ENCODE data around the gene RASSF3.

DNA sequence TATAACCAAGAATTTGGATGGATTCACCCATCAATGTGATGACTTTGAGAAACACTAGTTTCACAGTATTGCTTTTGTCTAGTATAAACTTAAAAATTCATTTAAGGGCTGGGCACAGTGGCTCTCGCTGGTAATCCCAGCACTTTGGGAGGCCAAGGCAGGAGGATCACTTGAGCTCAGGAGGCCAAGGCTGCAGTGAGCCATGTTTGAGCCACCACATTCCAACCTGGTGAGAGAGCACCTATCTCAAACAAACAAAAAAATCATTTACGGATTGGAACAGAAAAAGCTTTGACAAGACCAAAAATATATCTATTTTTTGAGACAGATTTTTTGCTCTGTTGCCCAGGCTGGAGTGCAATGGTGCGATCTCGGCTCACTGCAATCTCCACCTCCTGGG is 121.4 kb downstream of the RASSF3 start:
- TF ChIP-seq GLIS3 (CRISPR knock-in tag; IDR thresholded peaks at IDR 0.05), result no peak
- TF ChIP-seq ZFP3 (CRISPR knock-in tag; IDR thresholded peaks at IDR 0.05), result no peak
- no peak for TF ChIP-seq RARB (CRISPR knock-in tag; IDR thresholded peaks at IDR 0.05)
- no peak for TF ChIP-seq ARNTL (CRISPR knock-in tag; IDR thresholded peaks at IDR 0.05; ENCODE audit: borderline replicate concordance, low read depth)
- TF ChIP-seq ZNF565 (CRISPR knock-in tag; conservative IDR thresholded peaks at IDR 0.05; ENCODE audit: low read depth), result no peak
- TF ChIP-seq ZC3H10 (CRISPR knock-in tag; IDR thresholded peaks at IDR 0.05), result no peak
- TF ChIP-seq ZFP30 (CRISPR knock-in tag; IDR thresholded peaks at IDR 0.05), result no peak
- TF ChIP-seq TOX (CRISPR knock-in tag; IDR thresholded peaks at IDR 0.05; ENCODE audit: borderline replicate concordance), result no peak
- TF ChIP-seq OSR1 (CRISPR knock-in tag; IDR thresholded peaks at IDR 0.05), result no peak
- TF ChIP-seq TCF4 (CRISPR knock-in tag; IDR thresholded peaks at IDR 0.05; ENCODE audit: borderline replicate concordance), result no peak
- TF ChIP-seq, protein P1, sequence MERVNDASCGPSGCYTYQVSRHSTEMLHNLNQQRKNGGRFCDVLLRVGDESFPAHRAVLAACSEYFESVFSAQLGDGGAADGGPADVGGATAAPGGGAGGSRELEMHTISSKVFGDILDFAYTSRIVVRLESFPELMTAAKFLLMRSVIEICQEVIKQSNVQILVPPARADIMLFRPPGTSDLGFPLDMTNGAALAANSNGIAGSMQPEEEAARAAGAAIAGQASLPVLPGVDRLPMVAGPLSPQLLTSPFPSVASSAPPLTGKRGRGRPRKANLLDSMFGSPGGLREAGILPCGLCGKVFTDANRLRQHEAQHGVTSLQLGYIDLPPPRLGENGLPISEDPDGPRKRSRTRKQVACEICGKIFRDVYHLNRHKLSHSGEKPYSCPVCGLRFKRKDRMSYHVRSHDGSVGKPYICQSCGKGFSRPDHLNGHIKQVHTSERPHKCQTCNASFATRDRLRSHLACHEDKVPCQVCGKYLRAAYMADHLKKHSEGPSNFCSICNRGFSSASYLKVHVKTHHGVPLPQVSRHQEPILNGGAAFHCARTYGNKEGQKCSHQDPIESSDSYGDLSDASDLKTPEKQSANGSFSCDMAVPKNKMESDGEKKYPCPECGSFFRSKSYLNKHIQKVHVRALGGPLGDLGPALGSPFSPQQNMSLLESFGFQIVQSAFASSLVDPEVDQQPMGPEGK (CRISPR knock-in tag; IDR thresholded peaks at IDR 0.05; ENCODE audit: borderline replicate concordance), result no peak
- no peak for TF ChIP-seq CSDC2 (CRISPR knock-in tag; IDR thresholded peaks at IDR 0.05)
- no peak for TF ChIP-seq BACH2 (CRISPR knock-in tag; IDR thresholded peaks at IDR 0.05; ENCODE audit: borderline replicate concordance)
- TF ChIP-seq, protein P2, sequence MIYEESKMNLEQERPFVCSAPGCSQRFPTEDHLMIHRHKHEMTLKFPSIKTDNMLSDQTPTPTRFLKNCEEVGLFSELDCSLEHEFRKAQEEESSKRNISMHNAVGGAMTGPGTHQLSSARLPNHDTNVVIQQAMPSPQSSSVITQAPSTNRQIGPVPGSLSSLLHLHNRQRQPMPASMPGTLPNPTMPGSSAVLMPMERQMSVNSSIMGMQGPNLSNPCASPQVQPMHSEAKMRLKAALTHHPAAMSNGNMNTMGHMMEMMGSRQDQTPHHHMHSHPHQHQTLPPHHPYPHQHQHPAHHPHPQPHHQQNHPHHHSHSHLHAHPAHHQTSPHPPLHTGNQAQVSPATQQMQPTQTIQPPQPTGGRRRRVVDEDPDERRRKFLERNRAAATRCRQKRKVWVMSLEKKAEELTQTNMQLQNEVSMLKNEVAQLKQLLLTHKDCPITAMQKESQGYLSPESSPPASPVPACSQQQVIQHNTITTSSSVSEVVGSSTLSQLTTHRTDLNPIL (CRISPR knock-in tag; IDR thresholded peaks at IDR 0.05; ENCODE audit: low read depth), result no peak

Data from SK-N-SH treated with all-trans-retinoic acid at 6 μM for 48 hours (cell line).